ENCODE results near the gene RNF111.

GRCh38 chr15:59048897-59049296 lies 61.4 kb downstream of the RNF111 start:
- TF ChIP-seq, protein P1, sequence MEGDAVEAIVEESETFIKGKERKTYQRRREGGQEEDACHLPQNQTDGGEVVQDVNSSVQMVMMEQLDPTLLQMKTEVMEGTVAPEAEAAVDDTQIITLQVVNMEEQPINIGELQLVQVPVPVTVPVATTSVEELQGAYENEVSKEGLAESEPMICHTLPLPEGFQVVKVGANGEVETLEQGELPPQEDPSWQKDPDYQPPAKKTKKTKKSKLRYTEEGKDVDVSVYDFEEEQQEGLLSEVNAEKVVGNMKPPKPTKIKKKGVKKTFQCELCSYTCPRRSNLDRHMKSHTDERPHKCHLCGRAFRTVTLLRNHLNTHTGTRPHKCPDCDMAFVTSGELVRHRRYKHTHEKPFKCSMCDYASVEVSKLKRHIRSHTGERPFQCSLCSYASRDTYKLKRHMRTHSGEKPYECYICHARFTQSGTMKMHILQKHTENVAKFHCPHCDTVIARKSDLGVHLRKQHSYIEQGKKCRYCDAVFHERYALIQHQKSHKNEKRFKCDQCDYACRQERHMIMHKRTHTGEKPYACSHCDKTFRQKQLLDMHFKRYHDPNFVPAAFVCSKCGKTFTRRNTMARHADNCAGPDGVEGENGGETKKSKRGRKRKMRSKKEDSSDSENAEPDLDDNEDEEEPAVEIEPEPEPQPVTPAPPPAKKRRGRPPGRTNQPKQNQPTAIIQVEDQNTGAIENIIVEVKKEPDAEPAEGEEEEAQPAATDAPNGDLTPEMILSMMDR (IDR thresholded peaks at IDR 0.05; ENCODE audit: poor library complexity, severe bottlenecking) = no peak
- no peak for TF ChIP-seq EZH2 (IDR thresholded peaks at IDR 0.05; ENCODE audit: borderline replicate concordance, insufficient read depth, low read length, poor library complexity, severe bottlenecking)
- no peak for TF ChIP-seq MXI1 (conservative IDR thresholded peaks at IDR 0.05; ENCODE audit: poor library complexity, severe bottlenecking)
- TF ChIP-seq POLR2AphosphoS5 (IDR thresholded peaks at IDR 0.05) = no peak
- no peak for TF ChIP-seq EP300 (conservative IDR thresholded peaks at IDR 0.05; ENCODE audit: poor library complexity, severe bottlenecking)
